ENCODE measurements around the gene KCTD21.
A peak's percentile ranks its signal among the peaks of the same experiment; 100 is the strongest.

Gene KCTD21

DNA sequence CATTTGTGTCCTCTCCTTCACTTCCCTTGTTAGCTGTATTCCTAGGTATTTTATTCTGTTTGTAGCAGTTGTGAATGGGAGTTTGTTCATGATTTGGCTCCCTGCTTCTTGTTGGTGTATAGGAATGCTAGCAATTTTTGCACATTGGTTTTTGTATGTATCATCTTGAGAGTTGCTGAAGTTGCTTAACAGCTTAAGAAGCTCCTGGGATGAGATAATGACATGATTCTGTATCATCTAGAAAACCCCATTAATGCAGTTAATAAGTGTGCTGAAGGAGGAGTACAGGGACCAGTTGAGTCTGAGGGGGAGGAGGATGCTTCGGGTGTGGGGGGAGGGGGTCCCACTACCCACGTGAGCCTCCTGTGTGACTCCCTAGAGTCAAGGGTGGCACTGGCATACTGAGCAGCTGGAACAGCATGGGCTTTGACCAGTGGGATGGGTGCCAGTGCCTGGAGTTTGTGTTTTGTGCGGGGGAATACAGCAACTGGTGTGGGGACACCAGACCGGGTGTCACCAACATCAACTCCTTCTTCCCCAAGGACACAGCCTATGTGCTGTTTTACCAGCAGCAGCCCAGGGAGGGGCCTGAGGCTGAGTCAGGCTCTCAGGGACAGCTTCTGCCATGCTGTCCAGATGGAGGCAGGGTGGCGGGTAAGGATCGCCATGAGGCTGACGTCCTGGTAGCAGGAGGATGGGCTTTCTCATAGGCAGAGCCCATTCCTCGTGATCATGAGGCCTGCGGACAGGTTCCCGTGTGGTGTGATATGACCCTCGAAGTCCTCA, 24.4 kb upstream of the KCTD21 start:
- TF ChIP-seq, protein P1, sequence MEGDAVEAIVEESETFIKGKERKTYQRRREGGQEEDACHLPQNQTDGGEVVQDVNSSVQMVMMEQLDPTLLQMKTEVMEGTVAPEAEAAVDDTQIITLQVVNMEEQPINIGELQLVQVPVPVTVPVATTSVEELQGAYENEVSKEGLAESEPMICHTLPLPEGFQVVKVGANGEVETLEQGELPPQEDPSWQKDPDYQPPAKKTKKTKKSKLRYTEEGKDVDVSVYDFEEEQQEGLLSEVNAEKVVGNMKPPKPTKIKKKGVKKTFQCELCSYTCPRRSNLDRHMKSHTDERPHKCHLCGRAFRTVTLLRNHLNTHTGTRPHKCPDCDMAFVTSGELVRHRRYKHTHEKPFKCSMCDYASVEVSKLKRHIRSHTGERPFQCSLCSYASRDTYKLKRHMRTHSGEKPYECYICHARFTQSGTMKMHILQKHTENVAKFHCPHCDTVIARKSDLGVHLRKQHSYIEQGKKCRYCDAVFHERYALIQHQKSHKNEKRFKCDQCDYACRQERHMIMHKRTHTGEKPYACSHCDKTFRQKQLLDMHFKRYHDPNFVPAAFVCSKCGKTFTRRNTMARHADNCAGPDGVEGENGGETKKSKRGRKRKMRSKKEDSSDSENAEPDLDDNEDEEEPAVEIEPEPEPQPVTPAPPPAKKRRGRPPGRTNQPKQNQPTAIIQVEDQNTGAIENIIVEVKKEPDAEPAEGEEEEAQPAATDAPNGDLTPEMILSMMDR (IDR thresholded peaks at IDR 0.05; ENCODE audit: low read depth, low read length): no peak
- DNase-seq (ENCODE audit: low read depth in 2 of 2): peak; percentile 43 to 57
- H3K4me3 ChIP-seq (replicated peaks in 1 of 2; ENCODE audit: low read depth in 2 of 2, low read length in 2 of 2): no peak overlapping the region

DNA sequence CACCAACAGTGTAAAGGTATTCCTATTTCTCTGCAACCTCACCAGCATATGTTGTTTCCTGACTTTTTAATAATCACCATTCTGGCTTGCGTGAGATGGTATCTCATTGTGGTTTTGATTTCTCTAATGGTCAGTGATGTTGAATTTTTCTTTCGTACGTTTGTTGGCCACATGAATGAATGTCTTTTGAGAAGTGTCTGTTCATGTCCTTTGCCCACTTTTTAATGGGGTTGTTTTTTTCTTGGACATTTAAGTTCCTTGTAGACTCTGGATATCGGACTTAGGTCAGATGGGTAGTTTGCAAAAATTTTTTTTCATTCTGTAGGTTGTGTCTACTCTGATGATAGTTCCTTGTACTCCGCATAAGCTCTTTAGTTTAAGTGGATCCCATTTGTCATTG, 23.1 kb upstream of the KCTD21 start:
- no peak overlapping the region for H3K4me3 ChIP-seq (replicated peaks in 1 of 2; ENCODE audit: low read depth in 2 of 2, low read length in 2 of 2)
- TF ChIP-seq, protein P1 (IDR thresholded peaks at IDR 0.05; ENCODE audit: low read depth, low read length): no peak
- DNase-seq (ENCODE audit: low read depth in 2 of 2): no peak

DNA sequence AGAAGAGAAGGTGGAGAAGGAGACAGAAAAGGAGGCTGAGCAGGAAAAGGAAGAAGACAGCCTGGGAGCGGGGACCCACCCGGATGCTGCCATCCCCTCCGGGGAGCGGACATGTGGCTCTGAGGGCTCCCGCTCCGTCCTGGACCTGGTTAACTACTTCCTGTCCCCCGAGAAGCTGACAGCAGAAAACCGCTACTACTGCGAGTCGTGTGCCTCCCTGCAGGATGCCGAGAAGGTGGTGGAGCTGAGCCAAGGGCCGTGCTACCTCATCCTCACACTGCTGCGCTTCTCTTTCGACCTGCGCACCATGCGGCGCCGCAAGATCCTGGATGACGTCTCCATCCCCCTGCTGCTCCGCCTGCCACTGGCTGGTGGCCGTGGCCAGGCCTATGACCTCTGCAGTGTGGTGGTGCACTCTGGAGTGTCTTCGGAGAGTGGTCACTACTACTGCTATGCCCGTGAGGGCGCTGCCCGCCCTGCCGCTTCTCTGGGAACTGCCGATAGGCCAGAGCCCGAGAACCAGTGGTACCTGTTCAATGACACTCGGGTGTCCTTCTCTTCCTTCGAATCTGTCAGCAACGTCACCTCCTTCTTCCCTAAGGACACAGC, 21.7 kb upstream of the KCTD21 start:
- DNase-seq (ENCODE audit: low read depth in 2 of 2): no peak
- no peak overlapping the region for H3K4me3 ChIP-seq (replicated peaks in 1 of 2; ENCODE audit: low read depth in 2 of 2, low read length in 2 of 2)
- TF ChIP-seq, protein P1 (IDR thresholded peaks at IDR 0.05; ENCODE audit: low read depth, low read length): no peak

DNA sequence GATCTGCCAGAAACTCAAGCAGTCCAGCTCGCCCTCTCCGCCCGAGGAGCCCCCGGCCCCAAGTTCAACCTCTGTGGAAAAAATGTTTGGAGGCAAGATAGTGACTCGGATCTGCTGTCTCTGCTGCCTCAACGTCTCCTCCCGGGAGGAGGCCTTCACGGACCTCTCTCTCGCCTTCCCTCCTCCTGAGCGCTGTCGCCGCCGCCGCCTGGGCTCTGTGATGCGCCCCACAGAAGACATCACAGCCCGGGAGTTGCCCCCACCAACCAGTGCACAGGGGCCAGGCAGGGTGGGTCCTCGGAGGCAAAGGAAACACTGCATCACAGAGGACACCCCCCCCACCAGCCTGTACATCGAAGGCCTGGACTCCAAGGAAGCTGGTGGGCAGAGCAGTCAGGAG, 21.1 kb upstream of the KCTD21 start:
- TF ChIP-seq, protein P1 (IDR thresholded peaks at IDR 0.05; ENCODE audit: low read depth, low read length): no peak
- no peak overlapping the region for H3K4me3 ChIP-seq (replicated peaks in 1 of 2; ENCODE audit: low read depth in 2 of 2, low read length in 2 of 2)
- DNase-seq (ENCODE audit: low read depth in 2 of 2): no peak

DNA sequence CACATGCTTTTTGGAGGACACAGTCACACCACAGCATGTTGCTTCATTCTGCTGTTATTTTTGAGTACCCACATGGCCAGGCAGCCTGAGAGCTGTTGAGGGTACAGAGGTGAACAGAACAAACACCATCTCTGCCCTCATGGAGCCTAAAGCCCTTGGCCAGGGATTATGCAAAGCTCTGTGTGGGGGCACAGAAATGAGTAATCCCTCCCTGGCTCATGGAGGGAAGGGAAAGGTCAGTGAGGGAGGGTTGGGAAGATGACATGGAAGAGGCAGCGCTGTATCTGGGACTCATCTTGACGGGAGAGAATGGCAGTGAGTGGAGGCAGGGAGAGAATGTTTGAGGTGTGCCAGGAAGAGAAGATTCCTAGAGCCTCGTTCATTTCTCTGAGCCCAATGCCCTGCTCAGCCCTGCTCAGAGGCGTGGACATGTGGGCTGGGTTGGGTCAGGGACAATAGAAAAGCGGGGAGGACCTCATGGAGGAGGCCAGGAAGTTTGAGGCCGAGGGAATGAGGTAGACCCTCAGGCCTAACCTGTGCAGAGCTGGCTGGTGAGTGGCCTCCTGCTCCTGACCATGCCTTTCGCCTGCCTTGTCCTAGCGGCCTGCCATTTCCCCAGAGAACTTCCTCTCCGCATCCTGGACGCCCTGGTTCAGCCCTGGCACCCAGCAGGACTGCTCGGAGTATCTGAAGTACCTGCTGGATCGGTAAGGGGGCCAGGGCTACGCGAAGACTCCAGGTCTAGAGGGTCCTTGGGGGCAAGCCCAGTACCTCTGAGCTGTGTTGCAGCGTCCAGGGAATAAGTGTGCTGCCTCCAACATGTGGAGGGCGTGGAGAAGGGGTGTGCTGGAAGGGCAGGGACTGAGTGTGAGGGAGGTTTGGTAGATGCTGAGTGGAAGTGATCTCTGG, 20.1 kb upstream of the KCTD21 start:
- no peak overlapping the region for H3K4me3 ChIP-seq (replicated peaks in 1 of 2; ENCODE audit: low read depth in 2 of 2, low read length in 2 of 2)
- peak; percentile 22 to 40 for DNase-seq (ENCODE audit: low read depth in 2 of 2)
- TF ChIP-seq, protein P1 (IDR thresholded peaks at IDR 0.05; ENCODE audit: low read depth, low read length): no peak

DNA sequence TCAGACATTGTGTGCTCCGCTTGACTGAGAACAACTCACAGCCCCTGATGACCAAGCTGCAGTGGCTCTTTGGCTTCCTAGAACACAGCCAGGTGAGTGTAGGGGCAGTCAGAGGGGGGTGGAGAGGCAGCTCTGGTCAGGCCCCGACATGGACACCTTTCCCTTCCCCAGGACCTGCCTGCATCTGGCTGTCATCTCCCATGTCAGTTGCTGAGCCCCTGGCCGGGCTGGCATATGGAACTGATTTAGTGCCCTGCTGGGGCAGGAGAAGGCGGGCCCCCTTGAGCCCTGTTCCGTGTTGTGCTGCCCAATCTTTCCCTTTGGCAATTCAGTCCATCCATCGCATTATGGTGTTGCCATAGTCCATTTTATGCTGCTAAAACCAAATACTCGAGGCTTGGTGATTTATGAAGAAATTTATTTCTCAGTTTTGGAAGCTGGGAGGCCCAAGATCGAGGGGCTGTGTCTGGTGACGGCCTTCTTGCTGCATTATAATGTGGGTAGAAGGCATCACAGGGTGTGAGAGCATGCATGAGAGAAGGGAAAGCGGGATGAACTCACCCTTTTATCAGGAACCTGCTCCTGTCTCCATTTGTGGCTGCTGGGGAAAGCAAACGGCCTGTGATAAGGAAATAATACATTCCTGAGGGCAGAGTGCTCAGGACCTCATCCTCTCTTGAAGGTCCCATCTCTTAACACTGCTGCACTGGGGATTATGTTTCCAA, 19.3 kb upstream of the KCTD21 start:
- H3K4me3 ChIP-seq (replicated peaks in 1 of 2; ENCODE audit: low read depth in 2 of 2, low read length in 2 of 2): no peak overlapping the region
- TF ChIP-seq, protein P1 (IDR thresholded peaks at IDR 0.05; ENCODE audit: low read depth, low read length): no peak
- no peak for DNase-seq (ENCODE audit: low read depth in 2 of 2)

All from cardiac fibroblast (primary cell).